NCI-H1436 (cell line): Measurements from ENCODE around the gene ITGB1BP1.

ENCODE experiments used
- DNase-seq: peaks from one replicate; lab custom pipeline; 2025; lab: John Stamatoyannopoulos, UW

The ITGB1BP1 gene

GRCh38 chr2:9377461-9378097 lies 45.7 kb downstream of the ITGB1BP1 start:
- DNase-seq, result no peak

GRCh38 chr2:9375857-9376428 lies 47.4 kb downstream of the ITGB1BP1 start:
- DNase-seq, result no peak

- DNase-seq, result no peak
Observed at GRCh38 chr2:9374071-9374730, 49.1 kb downstream of the ITGB1BP1 start.

GRCh38 chr2:9373476-9373875 lies 49.9 kb downstream of the ITGB1BP1 start:
- no peak for DNase-seq

- no peak for DNase-seq
Observed at GRCh38 chr2:9373047-9373446, 50.3 kb downstream of the ITGB1BP1 start.

- no peak for DNase-seq
Observed at GRCh38 chr2:9370746-9371145, 52.6 kb downstream of the ITGB1BP1 start.

GRCh38 chr2:9366026-9366425 lies 57.3 kb downstream of the ITGB1BP1 start:
- DNase-seq, result no peak

- DNase-seq, result no peak
Observed at GRCh38 chr2:9365498-9366019, 57.8 kb downstream of the ITGB1BP1 start.

GRCh38 chr2:9364791-9365497 lies 58.4 kb downstream of the ITGB1BP1 start:
- no peak for DNase-seq

- DNase-seq, result no peak
Observed at GRCh38 chr2:9364373-9364772, 59.0 kb downstream of the ITGB1BP1 start.

- DNase-seq, result no peak
Observed at GRCh38 chr2:9360701-9361100, 62.6 kb downstream of the ITGB1BP1 start.

- DNase-seq, result no peak
Observed at GRCh38 chr2:9360110-9360509, 63.2 kb downstream of the ITGB1BP1 start.

- DNase-seq, result no peak
Observed at GRCh38 chr2:9359463-9359862, 63.9 kb downstream of the ITGB1BP1 start.

GRCh38 chr2:9358846-9359245 lies 64.5 kb downstream of the ITGB1BP1 start:
- DNase-seq, result no peak

- no peak for DNase-seq
Observed at GRCh38 chr2:9356261-9356660, 67.1 kb downstream of the ITGB1BP1 start.

GRCh38 chr2:9355716-9356115 lies 67.6 kb downstream of the ITGB1BP1 start:
- DNase-seq, result no peak

GRCh38 chr2:9355270-9355669 lies 68.1 kb downstream of the ITGB1BP1 start:
- DNase-seq, result no peak

- DNase-seq, result no peak
Observed at GRCh38 chr2:9354318-9354717, 69.0 kb downstream of the ITGB1BP1 start.
